ENCODE results near the gene NMU.

DNA sequence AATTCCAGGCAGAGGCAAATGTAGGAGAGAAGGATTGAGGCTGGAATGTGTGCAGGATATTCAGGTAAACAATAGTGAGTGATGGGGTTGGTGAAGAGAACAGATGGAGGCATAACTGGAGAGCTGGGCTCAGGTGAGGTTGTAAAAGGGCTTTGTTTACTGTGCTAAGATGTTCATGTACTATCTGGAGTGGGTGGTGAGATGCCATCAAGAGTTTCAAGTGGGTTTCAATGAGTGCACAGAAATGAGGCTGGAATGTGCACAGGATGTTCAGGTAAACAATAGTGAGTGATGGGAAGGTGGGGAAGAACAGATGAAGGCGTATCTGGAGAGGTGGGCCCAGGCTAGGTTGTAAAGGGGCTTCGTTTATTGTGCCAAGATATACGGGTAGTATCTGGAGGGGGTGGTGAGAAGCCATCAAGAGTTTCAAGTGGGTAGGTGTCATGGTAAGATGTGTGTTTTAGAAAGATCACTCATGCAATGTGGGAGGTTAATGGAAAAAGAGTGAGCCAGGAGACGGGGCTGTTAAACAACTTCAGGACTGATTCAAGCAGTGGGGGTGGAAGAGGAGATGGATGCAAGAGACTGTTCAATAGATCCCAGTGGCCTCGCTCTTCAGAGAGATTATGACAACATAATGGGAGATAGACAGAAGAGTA is 25.4 kb upstream of the NMU start:
- TF ChIP-seq, protein P1, sequence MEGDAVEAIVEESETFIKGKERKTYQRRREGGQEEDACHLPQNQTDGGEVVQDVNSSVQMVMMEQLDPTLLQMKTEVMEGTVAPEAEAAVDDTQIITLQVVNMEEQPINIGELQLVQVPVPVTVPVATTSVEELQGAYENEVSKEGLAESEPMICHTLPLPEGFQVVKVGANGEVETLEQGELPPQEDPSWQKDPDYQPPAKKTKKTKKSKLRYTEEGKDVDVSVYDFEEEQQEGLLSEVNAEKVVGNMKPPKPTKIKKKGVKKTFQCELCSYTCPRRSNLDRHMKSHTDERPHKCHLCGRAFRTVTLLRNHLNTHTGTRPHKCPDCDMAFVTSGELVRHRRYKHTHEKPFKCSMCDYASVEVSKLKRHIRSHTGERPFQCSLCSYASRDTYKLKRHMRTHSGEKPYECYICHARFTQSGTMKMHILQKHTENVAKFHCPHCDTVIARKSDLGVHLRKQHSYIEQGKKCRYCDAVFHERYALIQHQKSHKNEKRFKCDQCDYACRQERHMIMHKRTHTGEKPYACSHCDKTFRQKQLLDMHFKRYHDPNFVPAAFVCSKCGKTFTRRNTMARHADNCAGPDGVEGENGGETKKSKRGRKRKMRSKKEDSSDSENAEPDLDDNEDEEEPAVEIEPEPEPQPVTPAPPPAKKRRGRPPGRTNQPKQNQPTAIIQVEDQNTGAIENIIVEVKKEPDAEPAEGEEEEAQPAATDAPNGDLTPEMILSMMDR (IDR thresholded peaks at IDR 0.05 in 2 of 3, conservative IDR thresholded peaks at IDR 0.05 in 1 of 3; ENCODE audit: control insufficient read depth in 2 of 3, extremely low read depth in 1 of 3, insufficient read depth in 1 of 3, low read depth in 3 of 3, low read length in 3 of 3), result no peak
- TF ChIP-seq TAF1 (IDR thresholded peaks at IDR 0.05; ENCODE audit: borderline replicate concordance, low read depth, low read length) (no peak), SP1 (IDR thresholded peaks at IDR 0.05; ENCODE audit: low read depth, low read length) (no peak)

Measured in GM12878 (cell line).